Activated T-cell treated with anti-CD3 and anti-CD28 coated beads, Interleukin-2, amount 50 U/mL, for 1 hour (primary cell): ENCODE measurements around the gene SEC62.
"Not testable (repeated sequence)": the region's sequence is repeated elsewhere in the genome, so short reads cannot be mapped to it uniquely, and the experiment has no call there.

Experiments used
- DNase-seq: peaks from one replicate; pipeline ENCODE4 v3.0.0-alpha.2; 2020

SEC62 gene

DNA sequence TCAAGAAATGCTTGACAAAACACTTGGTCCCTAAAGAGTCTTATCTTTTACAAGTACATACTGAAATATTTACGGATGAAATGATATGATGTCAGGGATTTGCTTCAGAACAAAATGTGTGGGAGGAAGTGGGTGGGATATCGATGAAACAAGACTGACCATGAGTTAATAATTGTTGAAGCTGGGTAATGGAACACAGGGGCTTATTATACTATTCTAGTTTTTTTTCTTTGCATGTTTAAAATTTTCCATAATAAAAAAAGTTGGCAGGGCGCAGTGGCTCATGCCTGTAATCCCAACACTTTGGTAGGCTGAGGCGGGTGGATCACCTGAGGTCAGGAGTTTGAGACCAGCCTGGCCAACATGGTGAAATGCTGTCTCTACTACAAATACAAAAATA, 52.7 kb downstream of the SEC62 start:
- not testable (repeated sequence) for DNase-seq

DNA sequence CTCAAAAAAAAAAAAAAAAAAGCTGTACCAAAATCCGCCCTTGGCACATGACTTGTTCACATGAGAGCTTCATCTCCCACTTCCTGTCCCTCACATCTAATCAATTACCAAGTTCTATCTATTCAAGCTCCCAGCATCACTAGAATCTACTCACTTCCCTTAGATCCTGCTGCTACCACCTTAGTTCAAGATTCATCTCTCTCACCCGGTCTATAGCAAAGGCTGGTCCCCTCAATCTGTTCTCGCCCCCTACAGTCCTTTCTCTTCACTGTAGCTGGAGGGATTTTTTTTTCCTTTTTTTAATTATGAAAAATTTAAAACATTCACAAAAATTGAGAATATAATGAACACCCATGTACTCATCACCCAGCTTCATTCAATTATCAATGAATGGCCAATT, 54.5 kb downstream of the SEC62 start:
- no peak for DNase-seq

DNA sequence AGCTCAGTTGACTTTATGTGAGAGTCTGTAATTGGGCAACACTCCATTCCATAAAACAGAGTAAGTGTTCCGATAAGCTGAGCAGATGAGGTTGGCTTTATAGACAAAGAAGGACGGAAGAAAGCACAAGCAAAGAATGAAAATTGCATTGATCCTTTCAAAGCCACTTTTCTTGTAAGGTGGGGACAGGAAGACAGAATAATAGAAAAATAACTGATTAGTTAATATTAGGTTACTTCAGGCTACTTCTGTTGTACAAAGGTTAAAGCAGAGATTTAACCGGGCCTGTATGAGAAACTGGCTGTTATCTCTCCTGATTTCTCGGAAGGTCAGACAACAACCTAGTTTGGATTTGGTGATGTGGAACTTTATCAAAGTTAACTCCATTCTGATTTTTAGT, 55.7 kb downstream of the SEC62 start:
- DNase-seq: no peak

DNA sequence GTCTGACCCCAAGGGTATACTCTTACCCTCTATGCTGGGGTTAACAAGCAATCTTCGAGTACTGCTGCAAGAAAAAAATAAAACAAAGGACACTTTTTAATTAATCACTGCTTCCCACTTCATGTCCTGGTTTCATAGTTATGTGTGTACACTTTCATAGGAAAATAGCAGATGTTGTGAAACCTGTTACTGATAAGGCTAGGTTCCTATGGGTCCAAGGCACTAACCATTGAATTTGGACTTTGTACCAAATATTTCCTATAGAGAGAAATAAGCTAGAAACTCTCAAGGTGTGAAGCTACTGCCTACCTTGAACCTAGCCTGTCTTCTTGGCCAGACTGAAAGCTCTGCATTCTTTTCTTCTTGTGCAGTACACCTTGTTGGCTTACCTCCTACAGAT, 56.6 kb downstream of the SEC62 start:
- DNase-seq: no peak

DNA sequence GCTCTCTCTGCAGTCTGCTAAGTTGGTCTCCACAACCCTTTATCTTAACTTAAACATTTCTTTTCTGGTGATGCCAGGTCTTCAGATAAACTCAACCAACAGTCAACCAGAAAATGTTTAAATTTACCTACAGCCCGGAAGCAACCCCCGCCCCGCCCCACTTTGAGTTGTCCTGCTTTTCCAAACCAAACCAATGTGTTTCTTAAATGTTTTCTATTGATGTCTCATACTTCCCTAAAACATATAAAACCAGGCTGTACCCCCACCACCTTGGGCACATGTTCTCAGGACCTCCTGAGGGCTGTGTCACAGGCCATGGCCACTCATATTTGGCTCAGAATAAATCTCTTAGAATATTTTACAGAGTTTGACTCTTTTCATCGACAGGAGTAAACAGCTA, 58.0 kb downstream of the SEC62 start:
- no peak for DNase-seq

DNA sequence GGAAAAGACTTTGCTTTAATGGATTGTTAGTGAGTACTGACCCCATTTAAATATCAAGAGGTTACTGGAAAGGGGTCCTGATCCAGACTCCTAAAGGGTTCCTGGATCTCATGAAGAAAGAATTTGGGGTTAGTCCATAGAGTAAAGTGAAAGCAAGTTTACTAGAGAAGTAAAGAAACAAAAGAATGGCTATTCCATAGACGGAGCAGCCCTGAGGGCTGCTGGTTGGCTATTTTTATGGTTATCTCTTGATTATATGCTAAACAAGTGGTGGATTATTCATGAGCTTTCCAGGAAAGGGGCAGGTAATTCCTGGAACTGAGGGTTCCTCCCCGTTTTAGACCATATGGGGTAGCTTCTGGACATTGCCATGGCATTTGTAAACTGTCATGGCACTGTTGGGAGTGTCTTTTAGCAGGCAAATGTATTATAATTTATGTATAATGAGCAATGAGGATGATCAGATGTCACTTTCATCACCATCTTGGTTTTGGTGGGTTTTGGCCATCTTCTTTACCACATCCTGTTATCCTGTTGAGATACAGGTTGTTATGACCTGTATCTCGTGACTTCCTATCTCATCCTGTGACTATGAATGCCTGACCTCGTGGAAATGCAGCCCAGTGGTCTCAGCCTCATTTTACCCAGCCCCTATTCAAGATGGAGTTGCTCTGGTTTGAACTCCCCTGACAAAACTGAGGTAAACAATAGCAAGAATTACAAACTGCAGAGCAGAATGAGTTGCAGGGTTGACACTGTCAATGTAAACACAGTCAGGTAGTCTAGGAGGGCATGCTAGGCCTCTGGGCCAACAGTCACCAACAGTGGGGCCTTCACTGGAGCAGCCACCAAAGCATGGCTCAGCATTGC, 60.9 kb downstream of the SEC62 start:
- no peak for DNase-seq

DNA sequence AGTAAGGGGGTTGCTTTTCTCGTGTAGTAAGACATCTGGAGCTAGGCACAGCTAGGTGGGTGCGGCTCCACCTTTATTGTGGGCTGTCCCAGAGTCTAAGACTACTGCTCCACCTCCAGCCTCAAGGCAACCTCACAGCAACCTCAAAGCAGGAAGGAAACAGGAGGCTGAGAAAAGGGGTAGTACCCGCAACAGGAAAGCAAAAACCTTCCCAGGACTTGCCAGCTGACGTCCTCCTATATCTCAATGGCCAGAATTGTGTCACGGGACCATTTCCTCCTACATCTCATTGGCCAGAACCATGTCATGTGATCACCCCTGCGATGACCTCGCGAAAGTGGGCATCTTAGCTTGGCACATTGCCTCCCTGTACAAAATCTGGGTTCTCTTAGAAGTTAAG, 66.9 kb downstream of the SEC62 start:
- peak; percentile 48 for DNase-seq

DNA sequence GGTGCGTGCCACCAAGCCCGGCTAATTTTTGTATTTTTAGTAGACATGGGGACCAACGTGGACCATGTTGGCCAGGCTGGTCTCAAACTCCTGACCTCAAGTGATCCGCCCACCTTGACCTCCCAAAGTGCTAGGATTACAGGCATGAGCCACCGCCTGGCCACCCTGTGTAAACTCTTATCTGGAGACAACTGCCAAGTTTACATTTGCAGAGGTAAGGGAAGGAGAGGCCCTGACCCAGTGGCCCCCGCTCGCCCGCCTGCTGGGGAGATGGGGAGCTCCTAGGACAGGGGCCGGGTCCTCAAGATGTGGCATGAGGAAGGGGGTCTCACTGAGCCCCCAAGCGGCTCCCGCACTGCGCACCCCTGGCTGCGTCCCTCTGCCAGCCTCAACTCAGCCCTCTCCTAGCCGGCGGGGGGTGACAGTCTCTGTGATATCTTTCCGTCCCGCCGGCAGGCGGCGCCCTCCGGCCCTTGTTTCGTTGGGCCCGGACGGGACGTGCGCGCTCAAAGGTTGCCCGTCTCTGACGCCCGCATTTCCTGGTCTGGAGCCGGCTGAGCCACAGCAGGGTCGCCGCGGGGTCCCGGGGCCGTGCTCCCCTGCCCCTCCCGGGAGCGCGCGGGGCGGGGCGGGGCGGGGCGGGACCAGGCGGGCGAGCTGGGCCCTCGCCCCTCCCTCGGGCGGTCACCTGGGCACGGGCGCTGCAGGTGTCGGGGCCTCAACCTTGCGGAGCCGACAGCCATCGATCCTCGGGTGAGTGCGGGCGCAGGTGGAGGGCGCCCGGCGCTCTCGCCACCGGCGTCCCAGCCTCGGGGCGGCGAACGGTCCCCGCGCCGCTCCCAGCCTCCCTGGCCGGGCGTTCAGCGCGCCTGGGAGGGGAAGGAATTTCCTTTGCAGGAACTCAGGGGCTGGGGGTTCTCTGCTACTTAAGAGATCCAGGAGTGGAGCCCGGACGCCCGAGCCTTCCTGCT, 71.1 kb downstream of the SEC62 start, which contains the start of gene GPR160:
GPR160 (plus strand) TSS at position 533 of the 971 bp plus-strand sequence. CDS start 45,978 bp downstream, outside the sequence.
- DNase-seq: peak; percentile 86

DNA sequence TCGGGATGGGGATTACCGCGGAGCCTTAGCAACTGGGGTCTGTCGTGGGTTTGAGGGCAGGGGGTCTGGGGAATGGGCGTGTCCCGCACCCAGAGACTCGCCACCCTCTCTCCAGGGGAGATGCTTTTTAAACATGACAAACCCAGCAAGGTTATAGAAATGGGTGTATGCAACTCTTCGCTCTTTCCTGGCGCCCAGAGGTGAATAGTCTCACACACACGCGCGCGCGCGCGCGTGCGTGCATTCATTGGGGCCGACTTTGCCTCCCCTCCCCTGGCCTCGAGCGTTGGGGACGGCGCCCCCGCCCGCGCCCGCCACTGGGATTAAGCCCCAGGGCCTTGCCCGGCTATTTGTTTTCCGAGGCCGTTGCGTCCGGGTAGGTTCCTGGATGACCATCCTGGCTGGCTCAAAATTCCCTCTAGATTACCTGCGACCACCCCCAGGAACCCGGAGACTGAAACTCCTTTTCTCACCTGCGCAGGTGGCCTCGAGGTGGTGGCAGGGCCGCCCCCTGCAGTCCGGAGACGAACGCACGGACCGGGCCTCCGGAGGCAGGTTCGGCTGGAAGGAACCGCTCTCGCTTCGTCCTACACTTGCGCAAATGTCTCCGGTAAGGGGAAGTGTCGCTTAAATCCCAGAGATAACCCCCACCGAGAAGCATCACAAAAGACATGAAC, 72.0 kb downstream of the SEC62 start:
- peak; percentile 59 for DNase-seq

DNA sequence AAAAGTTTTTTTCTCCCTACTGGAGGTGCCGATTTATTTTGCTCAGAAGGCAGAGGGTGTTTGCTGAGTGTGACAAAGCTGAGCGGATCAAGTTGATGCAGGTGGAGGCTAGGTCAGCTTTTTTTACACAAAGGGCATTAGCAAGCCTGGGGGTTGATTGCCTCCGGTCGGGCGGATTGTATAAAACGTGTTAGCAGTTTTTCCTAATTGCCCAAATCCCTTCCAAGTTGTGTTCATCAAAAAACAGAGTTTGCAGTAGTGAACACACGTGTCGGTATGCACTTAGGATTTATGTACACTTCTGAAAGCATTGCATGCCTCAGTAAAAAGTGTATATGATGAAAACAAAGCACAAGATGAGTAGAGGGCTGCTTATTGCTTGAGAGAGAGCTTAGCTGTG, 73.8 kb downstream of the SEC62 start:
- DNase-seq: no peak

DNA sequence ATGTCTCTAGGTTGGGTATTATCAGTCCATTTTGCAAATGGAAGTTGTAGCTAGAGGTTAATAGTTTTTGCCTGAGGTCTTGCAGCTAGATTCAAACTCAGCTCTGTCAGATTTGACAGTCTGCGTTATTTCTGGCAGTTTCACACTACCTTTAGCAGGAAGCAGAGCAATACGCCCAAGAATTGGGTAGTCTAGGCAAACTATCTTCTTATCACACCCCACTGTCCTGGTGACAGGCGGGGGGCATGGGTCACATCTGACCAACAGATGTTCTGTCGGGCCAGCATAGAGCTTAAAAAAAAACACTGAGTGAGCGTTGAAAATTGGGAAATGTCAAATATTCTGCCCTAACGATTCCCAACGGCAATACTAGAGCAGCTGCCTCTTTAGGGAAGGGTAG, 76.9 kb downstream of the SEC62 start:
- DNase-seq: no peak

DNA sequence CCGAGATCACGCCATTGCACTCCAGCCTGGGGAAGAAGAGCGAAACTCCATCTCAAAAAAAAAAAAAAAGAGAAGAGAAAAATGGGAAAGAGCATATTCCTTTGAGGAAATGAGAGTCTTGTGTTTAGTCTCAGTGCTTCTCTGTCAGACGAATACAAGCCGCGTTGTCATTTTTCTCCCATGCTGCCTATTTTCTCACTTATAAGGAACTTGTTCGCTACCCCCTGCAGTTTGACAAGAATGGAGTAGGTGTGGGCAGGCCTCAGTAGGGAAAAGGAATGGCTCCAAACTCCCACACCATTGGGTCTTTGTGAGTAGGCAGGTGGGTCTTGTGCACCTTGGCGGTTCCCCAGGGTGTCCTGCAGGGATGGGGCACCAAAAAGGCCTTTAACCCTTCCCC, 77.7 kb downstream of the SEC62 start:
- no peak for DNase-seq

DNA sequence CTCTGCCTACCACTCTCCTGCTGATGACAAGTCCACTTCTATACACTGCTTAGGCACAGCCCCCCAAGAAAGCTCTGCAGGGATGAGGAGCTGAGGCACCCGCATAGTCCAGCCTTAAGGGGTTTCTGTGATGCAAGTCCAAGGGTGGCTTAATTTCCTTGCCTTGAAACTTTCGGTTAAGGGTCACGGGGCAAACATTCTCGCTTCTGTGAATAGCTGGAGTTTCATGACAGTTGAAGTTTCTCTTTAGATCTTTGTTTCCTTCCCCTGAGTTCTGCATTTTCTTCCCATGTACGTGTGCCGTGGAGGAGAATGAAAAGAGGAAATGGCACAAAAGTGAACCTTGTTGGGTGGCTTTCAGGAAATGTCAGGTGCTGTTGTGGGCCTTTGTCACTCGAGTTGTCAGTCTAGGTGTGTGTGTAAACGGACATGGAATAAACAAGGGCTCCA, 78.2 kb downstream of the SEC62 start:
- no peak for DNase-seq

DNA sequence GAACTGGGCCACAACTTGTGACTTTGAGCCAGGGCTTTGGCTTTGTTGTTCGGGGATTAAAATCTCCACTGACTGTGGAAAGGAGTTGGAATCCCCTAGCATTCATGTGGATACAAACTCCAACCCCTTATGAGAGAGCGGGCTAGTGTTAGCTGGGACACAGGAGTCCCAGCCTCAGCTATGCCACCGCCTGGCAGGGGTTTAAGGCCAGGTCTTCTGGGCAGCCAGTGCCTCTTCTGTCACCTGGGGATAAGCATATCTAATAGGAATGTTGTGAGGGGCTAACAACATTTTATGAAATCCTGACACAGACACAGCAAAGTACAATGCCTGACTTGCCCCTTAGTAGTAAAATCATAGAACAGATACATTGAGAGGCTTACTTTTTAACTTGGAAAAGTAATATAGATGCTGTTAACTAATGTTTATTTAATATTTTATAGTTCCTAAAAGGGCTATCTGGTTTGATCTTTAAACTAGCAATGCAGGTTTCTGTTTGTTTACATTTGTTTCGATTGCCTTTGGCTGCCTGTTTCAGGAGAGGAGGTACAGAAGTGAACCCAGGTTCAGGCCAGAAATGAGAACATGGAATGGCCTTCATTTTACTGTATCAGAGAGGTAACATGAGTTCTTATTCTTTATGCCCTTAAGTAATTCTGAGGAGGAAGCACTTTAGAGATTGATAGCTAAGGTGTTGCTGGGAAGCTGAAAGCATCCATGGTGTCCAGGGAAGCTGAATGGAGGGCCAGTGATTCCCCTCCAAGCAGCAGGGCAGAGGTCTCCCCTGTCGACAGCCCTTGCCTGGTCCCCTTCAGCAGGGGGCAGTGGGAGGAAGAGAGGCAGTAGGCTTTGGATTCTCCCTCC, 79.9 kb downstream of the SEC62 start:
- no peak for DNase-seq

DNA sequence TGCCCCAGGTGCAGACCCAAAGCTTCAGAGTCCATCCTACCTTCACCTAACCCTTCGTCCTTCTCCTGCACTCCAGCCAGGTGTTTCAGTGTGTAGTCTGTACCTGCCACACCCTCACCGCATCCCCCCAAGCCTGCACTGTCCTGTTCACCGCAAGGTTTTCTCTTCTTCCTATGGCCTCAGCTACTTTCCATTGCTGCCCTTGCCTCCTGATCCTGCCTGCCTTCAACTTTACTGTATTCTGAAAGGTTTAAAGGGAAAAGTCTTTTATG, 80.5 kb downstream of the SEC62 start:
- no peak for DNase-seq
